KMS-11 (cell line): ENCODE measurements around the gene LRRC4C.
A peak's percentile ranks its signal among the peaks of the same experiment; 100 is the strongest.

Source experiments
- H2AFZ ChIP-seq: fragments of 200-600 bp; sonication (generic); 2 replicates; pipeline ENCODE4 v1.6.1; 2016; ENCODE audit warnings: antibody characterized with exemption, mixed run types, low read depth
- H3K27ac ChIP-seq: fragments of 200-600 bp; sonication (generic); 2 replicates; pipeline ENCODE4 v1.6.1; 2016; ENCODE audit warnings: mild to moderate bottlenecking, mixed run types
- H3K27me3 ChIP-seq: fragments of 200-600 bp; sonication (generic); 2 replicates; pipeline ENCODE4 v1.6.1; 2017; ENCODE audit warnings: mild to moderate bottlenecking, low read depth, mixed run types, moderate library complexity; ENCODE audit not compliant: insufficient read depth
- H3K36me3 ChIP-seq: fragments of 200-600 bp; sonication (generic); 2 replicates; pipeline ENCODE4 v1.6.1; 2017; ENCODE audit warnings: mild to moderate bottlenecking, mixed run types; ENCODE audit not compliant: insufficient read depth
- H3K4me1 ChIP-seq: fragments of 200-600 bp; sonication (generic); 2 replicates; pipeline ENCODE4 v1.6.1; 2016; ENCODE audit warnings: mild to moderate bottlenecking, low read depth, mixed run types; ENCODE audit not compliant: poor library complexity, severe bottlenecking
- H3K4me2 ChIP-seq: fragments of 200-600 bp; sonication (generic); 2 replicates; pipeline ENCODE4 v1.7.0; 2016; ENCODE audit warnings: mild to moderate bottlenecking, mixed run types
- H3K4me3 ChIP-seq: fragments of 200-600 bp; sonication (generic); IDR thresholded peaks from 2 replicates; pipeline ENCODE4 v1.6.1; 2017; ENCODE audit warnings: low read depth, low read length, mixed read lengths; ENCODE audit not compliant: insufficient read depth
- H3K79me2 ChIP-seq: fragments of 200-600 bp; sonication (generic); 2 replicates; pipeline ENCODE4 v1.6.1; 2016; ENCODE audit warnings: low read depth, mixed run types; ENCODE audit not compliant: insufficient read depth
- H3K9ac ChIP-seq: fragments of 200-600 bp; sonication (generic); 2 replicates; pipeline ENCODE4 v1.6.1; 2016; ENCODE audit warnings: mild to moderate bottlenecking, mixed run types
- H4K20me1 ChIP-seq: fragments of 200-600 bp; sonication (generic); 2 replicates; pipeline ENCODE4 v1.6.1; 2016; ENCODE audit warnings: mild to moderate bottlenecking, mixed run types; ENCODE audit not compliant: insufficient read depth
- CTCF ChIP-seq: fragments of 200-600 bp; sonication (generic); conservative IDR thresholded peaks from 2 replicates; pipeline ENCODE4 v1.6.1; 2017; ENCODE audit warnings: low read depth, mild to moderate bottlenecking, antibody characterized with exemption, low read length, moderate library complexity, mixed read lengths

Gene LRRC4C

GRCh38 chr11:40316171-40316570 lies 1143.3 kb downstream of the LRRC4C start:
- Histone ChIP-seq H2AFZ (no peak overlapping the region), H3K4me3 (no peak overlapping the region), H3K4me1 (no peaks in the 10 kb centered on the region), H4K20me1 (no peaks in the 10 kb centered on the region), H3K79me2 (no peaks in the 10 kb centered on the region), H3K4me2 (no peak overlapping the region), H3K9ac (no peak overlapping the region), H3K27ac (no peak overlapping the region), H3K36me3 (no peaks in the 10 kb centered on the region), H3K27me3 (no peaks in the 10 kb centered on the region)
- no peak for TF ChIP-seq CTCF

- Histone ChIP-seq H3K27me3 (no peaks in the 10 kb centered on the region), H3K9ac (no peak overlapping the region), H3K4me2 (no peak overlapping the region), H3K27ac (no peak overlapping the region), H3K4me3 (no peak overlapping the region), H3K36me3 (no peaks in the 10 kb centered on the region), H2AFZ (no peak overlapping the region), H4K20me1 (no peaks in the 10 kb centered on the region), H3K79me2 (no peaks in the 10 kb centered on the region), H3K4me1 (no peaks in the 10 kb centered on the region)
- TF ChIP-seq CTCF: no peak
Observed at GRCh38 chr11:40315122-40315521, 1144.3 kb downstream of the LRRC4C start.

GRCh38 chr11:40314327-40314726 lies 1145.1 kb downstream of the LRRC4C start:
- H3K36me3 ChIP-seq: no peaks in the 10 kb centered on the region
- no peak overlapping the region for H3K27ac ChIP-seq
- no peaks in the 10 kb centered on the region for H3K79me2 ChIP-seq
- no peaks in the 10 kb centered on the region for H3K4me1 ChIP-seq
- no peak for TF ChIP-seq CTCF
- no peaks in the 10 kb centered on the region for H4K20me1 ChIP-seq
- H3K4me3 ChIP-seq: no peak overlapping the region
- H3K9ac ChIP-seq: no peak overlapping the region
- no peak overlapping the region for H3K4me2 ChIP-seq
- H2AFZ ChIP-seq: no peak overlapping the region
- H3K27me3 ChIP-seq: no peaks in the 10 kb centered on the region

- H2AFZ ChIP-seq: no peak overlapping the region
- no peak overlapping the region for H3K27ac ChIP-seq
- TF ChIP-seq CTCF: peak; percentile 74
- H3K79me2 ChIP-seq: no peaks in the 10 kb centered on the region
- no peaks in the 10 kb centered on the region for H3K27me3 ChIP-seq
- H3K4me2 ChIP-seq: no peak overlapping the region
- no peak overlapping the region for H3K9ac ChIP-seq
- no peak overlapping the region for H3K4me3 ChIP-seq
- no peaks in the 10 kb centered on the region for H3K36me3 ChIP-seq
- H4K20me1 ChIP-seq: no peaks in the 10 kb centered on the region
- H3K4me1 ChIP-seq: no peaks in the 10 kb centered on the region
Observed at GRCh38 chr11:40306938-40307548, 1152.4 kb downstream of the LRRC4C start.
